AG04450 (cell line): ENCODE measurements around the gene CRKL. TPM values are rescaled to one million over a fixed set of nuclear protein-coding genes. Genes with fewer than 3 reads are reported as not detected.
A peak's percentile ranks its signal among the peaks of the same experiment; 100 is the strongest.

Source experiments
- CTCF ChIA-PET: fragments of 300-600, 350-600 bp; formaldehyde crosslinking; extraction: SDS; loops from one replicate; lab custom pipeline; 2022; ENCODE audit warnings: antibody characterized with exemption, inconsistent platforms; lab: Charles Lee
- POLR2A ChIA-PET: fragments of 350-600 bp; formaldehyde crosslinking; extraction: SDS; loops from one replicate; lab custom pipeline; 2021; ENCODE audit warnings: antibody characterized with exemption, inconsistent platforms; lab: Yijun Ruan, JAX
- DNase-seq: peaks from one replicate; pipeline ENCODE4 v3.0.0-alpha.2; 2011; ENCODE audit warnings: low read depth, low spot score
- H3K27ac ChIP-seq: one replicate; pipeline ENCODE4 v1.5.1; 2012; ENCODE audit warnings: low read depth, low read length, control low read depth
- H3K27me3 ChIP-seq: one replicate; pipeline ENCODE4 v1.6.0; 2012; ENCODE audit warnings: low read length; ENCODE audit not compliant: control insufficient read depth, insufficient read depth
- H3K4me3 ChIP-seq: 2 replicates; pipeline ENCODE4 v1.5.1; 2011; ENCODE audit warnings: mild to moderate bottlenecking, low read depth, low read length, control low read depth
- H3K9me3 ChIP-seq: 2 replicates; pipeline ENCODE4 v1.5.1; 2012; ENCODE audit warnings: low read length; ENCODE audit not compliant: control insufficient read depth, insufficient read depth
- CTCF ChIP-seq: IDR thresholded peaks from 2 replicates; pipeline ENCODE4 v1.5.1; 2011; ENCODE audit warnings: low read depth, low read length, control low read depth, inconsistent platforms
- polyA plus RNA-seq: library from polyadenylated mRNA; depleted of rRNA; stranded (reverse); fragments of >200 nt; gene quantifications from 2 replicates; pipeline ENCODE4 v1.2.3, GENCODE V29; 2011

The CRKL gene
- polyA plus RNA-seq, 1 experiment = 24.1 TPM

DNA sequence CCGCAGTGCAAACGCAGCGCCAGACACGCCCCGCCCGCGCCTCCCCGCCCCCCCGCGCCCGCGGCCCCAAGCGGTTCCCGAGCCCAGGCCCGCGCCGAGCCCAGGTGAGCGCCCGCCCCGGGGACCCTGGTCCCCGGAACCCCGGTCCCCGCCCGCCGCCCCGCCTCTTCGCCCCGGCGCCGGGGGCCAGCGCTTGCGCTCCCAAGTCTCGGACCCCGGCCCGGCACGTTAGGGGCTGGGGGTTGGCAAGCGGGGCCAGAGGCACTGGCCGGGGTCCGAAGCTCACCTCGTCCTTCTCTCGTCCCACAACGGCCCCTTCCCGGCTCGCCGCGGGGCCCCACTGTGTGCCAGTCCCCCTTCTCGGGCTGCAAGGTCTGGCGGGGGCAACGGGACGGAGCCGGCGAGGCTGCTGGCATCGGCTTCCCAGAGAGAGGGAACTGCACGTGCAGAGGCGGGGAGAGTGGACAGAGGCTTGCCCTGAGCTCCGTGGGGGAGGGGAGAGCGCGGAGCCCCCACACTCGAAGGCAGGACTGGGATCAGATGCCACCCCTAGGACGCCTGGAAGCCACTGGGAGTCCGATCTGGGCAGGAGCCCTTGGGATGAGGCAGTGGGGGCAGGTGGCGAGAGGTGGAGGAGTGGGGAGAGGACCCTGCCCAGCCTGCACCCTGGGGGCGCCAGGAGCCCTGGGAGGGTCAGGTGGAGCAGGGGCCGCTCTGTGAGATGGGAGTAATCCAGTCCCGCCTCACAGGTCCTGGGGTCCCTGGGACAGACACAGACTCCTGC, 48.1 kb downstream of the CRKL start:
- no peak for DNase-seq
- Histone ChIP-seq H3K4me3 (peak overlapping the region; percentile 37), H3K9me3 (no peaks in the 10 kb centered on the region; the same call in 1 of the 2 replicates), H3K27me3 (peaks cover 21% of the 10 kb centered on the region), H3K27ac (no peak overlapping the region)
- ChIA-PET POLR2A (interaction anchor here (0.6 kb wide), 1 partner anchor 71 kb away, joined by 6 read pairs; no protein-coding TSS in a partner anchor), CTCF (interaction anchor here (0.5 kb wide), 1 partner anchor 27 kb away, joined by 3 read pairs; no protein-coding TSS in a partner anchor)
- no peak for TF ChIP-seq CTCF

GRCh38 chr22:20965888-20966855, 49.0 kb downstream of the CRKL start:
- DNase-seq = no peak
- Histone ChIP-seq H3K27ac (no peak overlapping the region), H3K9me3 (no peaks in the 10 kb centered on the region; the same call in 1 of the 2 replicates), H3K4me3 (no peak overlapping the region), H3K27me3 (peaks cover 21% of the 10 kb centered on the region)
- no peak for TF ChIP-seq CTCF
- POLR2A ChIA-PET = no interaction called here
- CTCF ChIA-PET = no interaction called here

- Histone ChIP-seq H3K27me3 (peaks cover 22% of the 10 kb centered on the region), H3K27ac (no peak within 1 kb of the TSS), H3K9me3 (no peaks in the 10 kb centered on the region; the same call in 1 of the 2 replicates), H3K4me3 (no peak within 1 kb of the TSS)
- POLR2A ChIA-PET = no interaction called here
- no peak for TF ChIP-seq CTCF
- CTCF ChIA-PET = interaction anchor here (0.6 to 1.0 kb wide), 2 partner anchors 8 to 122 kb away, joined by 3 to 5 read pairs; no protein-coding TSS in a partner anchor
- DNase-seq = no peak
These were observed 49.9 kb downstream of the CRKL start, which contains the start of gene AIFM3 for GRCh38 chr22:20966883-20967696. TSS of gene AIFM3 (plus strand) at chr22:20967255. CDS start at chr22:20967945, 690 bp downstream.

DNA sequence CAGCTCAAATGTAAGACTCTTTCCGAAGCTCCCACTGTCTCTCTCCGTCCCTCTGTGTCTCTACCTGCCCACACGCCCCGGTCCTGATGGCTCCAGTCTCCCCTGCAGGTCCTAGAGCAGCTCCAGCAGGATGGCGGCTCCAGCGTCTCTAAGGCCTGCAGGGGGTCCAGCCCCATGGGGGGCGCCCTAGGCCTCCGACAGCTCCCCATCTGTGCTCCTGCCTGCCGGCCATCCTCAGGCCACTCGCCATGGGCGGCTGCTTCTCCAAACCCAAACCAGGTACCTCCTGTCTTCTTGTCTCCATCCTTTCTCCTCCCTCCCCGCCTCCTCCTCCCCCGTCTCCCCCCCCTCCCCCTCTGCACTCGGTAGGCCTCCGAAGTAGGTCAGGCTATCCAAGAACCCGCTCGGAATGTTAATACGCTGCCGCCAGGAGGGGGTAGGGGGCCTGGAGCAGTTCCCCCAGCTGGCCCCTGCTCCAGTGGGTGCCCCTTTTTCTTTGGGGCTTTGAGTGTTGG, 50.5 kb downstream of the CRKL start:
- Histone ChIP-seq H3K4me3 (no peak overlapping the region), H3K27ac (no peak overlapping the region), H3K9me3 (no peaks in the 10 kb centered on the region; the same call in 1 of the 2 replicates), H3K27me3 (peaks cover 22% of the 10 kb centered on the region)
- ChIA-PET CTCF (interaction anchor here (1.0 to 1.1 kb wide), 2 partner anchors 9 to 82 kb away, joined by 3 read pairs; no protein-coding TSS in a partner anchor), POLR2A (interaction anchor here (0.6 kb wide), 1 partner anchor 14 kb away, joined by 3 read pairs; the partner anchor contains the start of gene LZTR1)
- no peak for TF ChIP-seq CTCF
- DNase-seq = no peak
